Panc1 (cell line): Measurements from ENCODE around the gene NEGR1. TPM values are rescaled to one million over a fixed set of nuclear protein-coding genes. Genes with fewer than 3 reads are reported as not detected.

ENCODE experiments used
- ATAC-seq: fragments of 200-7000 bp; cut with Tn5 transposase; 2 replicates; pipeline ENCODE4 v1.9.1; 2020; ENCODE audit warnings: mild to moderate bottlenecking, moderate library complexity
- BruUV-seq: library from RNA; stranded (reverse); fragments of 400-500 nt; replicated peaks from 2 replicates; lab custom pipeline; 2021; lab: Mats Ljungman, UMichigan
- CTCF ChIA-PET: fragments of 300-600 bp; sonication (Branson Sonifier 250); formaldehyde crosslinking; loops from one replicate; lab custom pipeline; 2022; ENCODE audit warnings: antibody characterized with exemption; lab: Charles Lee
- POLR2A ChIA-PET: fragments of 300-600 bp; sonication (Branson Sonifier 250); formaldehyde crosslinking; loops from one replicate; lab custom pipeline; 2022; ENCODE audit warnings: antibody characterized with exemption; lab: Charles Lee
- DNase-seq: peaks from one replicate; pipeline ENCODE4 v3.0.0-alpha.2; 2010; ENCODE audit warnings: low read depth, low spot score
- H3K27ac ChIP-seq: 2 replicates; pipeline ENCODE4 v1.5.1; 2011; ENCODE audit warnings: mild to moderate bottlenecking, low read length, inconsistent platforms
- H3K27me3 ChIP-seq: fragments of 200-500 bp; sonication (Bioruptor generic); 2 replicates; pipeline ENCODE4 v1.6.0; 2014; ENCODE audit warnings: low read length, inconsistent platforms; ENCODE audit not compliant: control insufficient read depth, insufficient read depth
- H3K36me3 ChIP-seq: fragments of 200-500 bp; sonication (Bioruptor generic); 2 replicates; pipeline ENCODE4 v1.5.1; 2014; ENCODE audit warnings: inconsistent platforms, mild to moderate bottlenecking, low read length, moderate library complexity; ENCODE audit not compliant: control insufficient read depth, insufficient read depth
- H3K4me1 ChIP-seq: 2 replicates; pipeline ENCODE4 v1.5.1; 2011; ENCODE audit warnings: inconsistent platforms, mild to moderate bottlenecking, low read length, moderate library complexity; ENCODE audit not compliant: control insufficient read depth, insufficient read depth
- H3K4me3 ChIP-seq, 2 experiments: 2 replicates each; pipeline ENCODE4 v1.5.1; 2011 to 2012; ENCODE audit warnings: low read depth in 2 of 2, low read length in 2 of 2, mild to moderate bottlenecking in 2 of 2, inconsistent platforms in 1 of 2, moderate library complexity in 1 of 2
- H3K9me3 ChIP-seq: fragments of 200-500 bp; sonication (Bioruptor generic); 2 replicates; pipeline ENCODE4 v1.5.1; 2014; ENCODE audit warnings: low read depth, mild to moderate bottlenecking, inconsistent platforms, low read length, moderate library complexity; ENCODE audit not compliant: control insufficient read depth, insufficient read depth
- POLR2AphosphoS5 ChIP-seq: IDR thresholded peaks from 2 replicates; pipeline ENCODE4 v1.6.1; 2012; ENCODE audit warnings: mild to moderate bottlenecking, low read depth, low read length, moderate library complexity
- SIN3A ChIP-seq: IDR thresholded peaks from 2 replicates; pipeline ENCODE4 v1.6.1; 2012; ENCODE audit warnings: low read depth, mild to moderate bottlenecking, low read length, moderate library complexity, borderline replicate concordance; ENCODE audit not compliant: insufficient read depth
- TCF7L2 ChIP-seq: IDR thresholded peaks from 2 replicates; pipeline ENCODE4 v1.6.1; 2011; ENCODE audit warnings: mild to moderate bottlenecking, low read depth, low read length, inconsistent platforms
- in situ Hi-C: cut with HindIII; loops from 2 replicates; pipeline ENCODE4 v1.10.0; 2016; ENCODE audit warnings: low sequenced_read_pairs, low pct_unique_long_range_greater_than_20kb
- intact Hi-C: fragments of 100-400 bp; cut with micrococcal nuclease; formaldehyde crosslinking; loops from one replicate; pipeline ENCODE4 v1.10.0; 2022; ENCODE audit not compliant: unreplicated experiment
- total RNA-seq: library from RNA; stranded (reverse); gene quantifications from one replicate; pipeline ENCODE4 v1.2.1, GENCODE V29; 2021; ENCODE audit not compliant: unreplicated experiment
- TF ChIP-seq, protein P1 (sequence below), 2 experiments: IDR thresholded peaks; 2 replicates each; pipeline ENCODE4 v1.6.1; 2011 to 2012; ENCODE audit warnings: low read depth in 2 of 2, control low read depth in 1 of 2, low read length in 1 of 2, mild to moderate bottlenecking in 1 of 2, moderate library complexity in 1 of 2; ENCODE audit not compliant: insufficient read depth in 1 of 2
- TF ChIP-seq, protein P2 (sequence below): fragments of 450-650 bp; IDR thresholded peaks from 2 replicates; pipeline ENCODE4 v1.5.1; 2017; ENCODE audit warnings: mild to moderate bottlenecking

The NEGR1 gene
- total RNA-seq, 1 experiment from 2014 or later: 2.7 TPM

DNA sequence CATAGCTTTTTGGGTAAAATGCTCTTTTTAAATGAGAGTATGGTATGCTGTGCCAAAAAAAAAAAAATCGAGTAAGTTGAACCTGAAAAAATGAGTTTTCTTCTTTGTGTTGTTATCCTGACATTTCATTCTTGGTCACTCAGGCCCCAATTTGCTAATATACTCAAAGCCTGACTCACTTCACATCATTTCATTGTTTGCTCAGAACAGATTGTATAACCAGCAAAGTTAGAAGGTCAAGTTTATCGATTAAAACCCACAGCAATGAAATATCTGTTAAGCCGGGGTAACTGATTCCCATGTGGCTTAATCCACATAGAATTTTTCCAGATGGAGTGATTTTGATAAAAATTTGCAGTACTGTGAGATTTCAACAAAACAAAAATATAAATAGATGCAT is 363.7 kb downstream of the NEGR1 start:
- TF ChIP-seq TCF7L2: no peak
- TF ChIP-seq, protein P1, sequence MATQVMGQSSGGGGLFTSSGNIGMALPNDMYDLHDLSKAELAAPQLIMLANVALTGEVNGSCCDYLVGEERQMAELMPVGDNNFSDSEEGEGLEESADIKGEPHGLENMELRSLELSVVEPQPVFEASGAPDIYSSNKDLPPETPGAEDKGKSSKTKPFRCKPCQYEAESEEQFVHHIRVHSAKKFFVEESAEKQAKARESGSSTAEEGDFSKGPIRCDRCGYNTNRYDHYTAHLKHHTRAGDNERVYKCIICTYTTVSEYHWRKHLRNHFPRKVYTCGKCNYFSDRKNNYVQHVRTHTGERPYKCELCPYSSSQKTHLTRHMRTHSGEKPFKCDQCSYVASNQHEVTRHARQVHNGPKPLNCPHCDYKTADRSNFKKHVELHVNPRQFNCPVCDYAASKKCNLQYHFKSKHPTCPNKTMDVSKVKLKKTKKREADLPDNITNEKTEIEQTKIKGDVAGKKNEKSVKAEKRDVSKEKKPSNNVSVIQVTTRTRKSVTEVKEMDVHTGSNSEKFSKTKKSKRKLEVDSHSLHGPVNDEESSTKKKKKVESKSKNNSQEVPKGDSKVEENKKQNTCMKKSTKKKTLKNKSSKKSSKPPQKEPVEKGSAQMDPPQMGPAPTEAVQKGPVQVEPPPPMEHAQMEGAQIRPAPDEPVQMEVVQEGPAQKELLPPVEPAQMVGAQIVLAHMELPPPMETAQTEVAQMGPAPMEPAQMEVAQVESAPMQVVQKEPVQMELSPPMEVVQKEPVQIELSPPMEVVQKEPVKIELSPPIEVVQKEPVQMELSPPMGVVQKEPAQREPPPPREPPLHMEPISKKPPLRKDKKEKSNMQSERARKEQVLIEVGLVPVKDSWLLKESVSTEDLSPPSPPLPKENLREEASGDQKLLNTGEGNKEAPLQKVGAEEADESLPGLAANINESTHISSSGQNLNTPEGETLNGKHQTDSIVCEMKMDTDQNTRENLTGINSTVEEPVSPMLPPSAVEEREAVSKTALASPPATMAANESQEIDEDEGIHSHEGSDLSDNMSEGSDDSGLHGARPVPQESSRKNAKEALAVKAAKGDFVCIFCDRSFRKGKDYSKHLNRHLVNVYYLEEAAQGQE (IDR thresholded peaks at IDR 0.05; ENCODE audit: insufficient read depth in 1 of 2, low read depth in 2 of 2, low read length in 1 of 2): no peak
- TF ChIP-seq SIN3A: no peak
- TF ChIP-seq POLR2AphosphoS5: no peak
- TF ChIP-seq, protein P2, sequence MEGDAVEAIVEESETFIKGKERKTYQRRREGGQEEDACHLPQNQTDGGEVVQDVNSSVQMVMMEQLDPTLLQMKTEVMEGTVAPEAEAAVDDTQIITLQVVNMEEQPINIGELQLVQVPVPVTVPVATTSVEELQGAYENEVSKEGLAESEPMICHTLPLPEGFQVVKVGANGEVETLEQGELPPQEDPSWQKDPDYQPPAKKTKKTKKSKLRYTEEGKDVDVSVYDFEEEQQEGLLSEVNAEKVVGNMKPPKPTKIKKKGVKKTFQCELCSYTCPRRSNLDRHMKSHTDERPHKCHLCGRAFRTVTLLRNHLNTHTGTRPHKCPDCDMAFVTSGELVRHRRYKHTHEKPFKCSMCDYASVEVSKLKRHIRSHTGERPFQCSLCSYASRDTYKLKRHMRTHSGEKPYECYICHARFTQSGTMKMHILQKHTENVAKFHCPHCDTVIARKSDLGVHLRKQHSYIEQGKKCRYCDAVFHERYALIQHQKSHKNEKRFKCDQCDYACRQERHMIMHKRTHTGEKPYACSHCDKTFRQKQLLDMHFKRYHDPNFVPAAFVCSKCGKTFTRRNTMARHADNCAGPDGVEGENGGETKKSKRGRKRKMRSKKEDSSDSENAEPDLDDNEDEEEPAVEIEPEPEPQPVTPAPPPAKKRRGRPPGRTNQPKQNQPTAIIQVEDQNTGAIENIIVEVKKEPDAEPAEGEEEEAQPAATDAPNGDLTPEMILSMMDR: no peak
- Histone ChIP-seq H3K36me3 (no peaks in the 10 kb centered on the region), H3K27me3 (no peaks in the 10 kb centered on the region), H3K9me3 (no peaks in the 10 kb centered on the region), H3K27ac (no peak overlapping the region), H3K4me1 (no peaks in the 10 kb centered on the region), H3K4me3 (no peak overlapping the region)
- DNase-seq (no peak), ATAC-seq (no peak)
- BruUV-seq: no TSS peak
- in situ Hi-C loops: no loop called here
- intact Hi-C loops: no loop called here
- ChIA-PET POLR2A (no interaction called here), CTCF (no interaction called here)

DNA sequence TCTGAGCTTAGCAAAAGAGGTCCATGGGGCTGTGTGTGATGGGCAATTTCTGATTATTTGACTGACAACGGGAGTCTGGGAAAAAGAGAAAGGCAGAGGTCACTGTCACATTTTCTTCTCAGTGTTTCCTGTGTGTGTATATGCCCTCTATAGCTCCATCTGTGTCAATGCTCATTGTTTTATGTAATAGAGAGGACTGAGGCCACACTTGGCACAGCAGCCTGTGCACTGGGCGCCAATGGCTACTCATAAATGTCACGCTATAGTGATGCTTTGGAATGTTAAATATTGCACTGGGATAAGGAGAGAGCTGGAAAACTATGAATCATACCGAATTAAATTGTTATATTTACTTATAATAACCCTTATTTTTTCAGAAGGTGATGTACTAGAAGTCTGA is 365.4 kb downstream of the NEGR1 start:
- Histone ChIP-seq H3K36me3 (no peaks in the 10 kb centered on the region), H3K4me1 (no peaks in the 10 kb centered on the region), H3K27ac (no peak overlapping the region), H3K27me3 (no peaks in the 10 kb centered on the region), H3K4me3 (no peak overlapping the region), H3K9me3 (no peaks in the 10 kb centered on the region)
- intact Hi-C loops (no loop called here), in situ Hi-C loops (no loop called here)
- TF ChIP-seq, protein P1 (IDR thresholded peaks at IDR 0.05; ENCODE audit: insufficient read depth in 1 of 2, low read depth in 2 of 2, low read length in 1 of 2): no peak
- no peak for TF ChIP-seq POLR2AphosphoS5
- no peak for TF ChIP-seq SIN3A
- no peak for TF ChIP-seq TCF7L2
- TF ChIP-seq, protein P2: no peak
- ChIA-PET CTCF (no interaction called here), POLR2A (no interaction called here)
- no peak for ATAC-seq
- no TSS peak for BruUV-seq
- no peak for DNase-seq
